GM19240 (cell line): ENCODE data around the gene PLCB2.

Experiments
- DNase-seq: peaks from one replicate; pipeline ENCODE4 v3.0.0; 2011; ENCODE audit warnings: low spot score; ENCODE audit not compliant: insufficient read length

PLCB2 gene, protein sequence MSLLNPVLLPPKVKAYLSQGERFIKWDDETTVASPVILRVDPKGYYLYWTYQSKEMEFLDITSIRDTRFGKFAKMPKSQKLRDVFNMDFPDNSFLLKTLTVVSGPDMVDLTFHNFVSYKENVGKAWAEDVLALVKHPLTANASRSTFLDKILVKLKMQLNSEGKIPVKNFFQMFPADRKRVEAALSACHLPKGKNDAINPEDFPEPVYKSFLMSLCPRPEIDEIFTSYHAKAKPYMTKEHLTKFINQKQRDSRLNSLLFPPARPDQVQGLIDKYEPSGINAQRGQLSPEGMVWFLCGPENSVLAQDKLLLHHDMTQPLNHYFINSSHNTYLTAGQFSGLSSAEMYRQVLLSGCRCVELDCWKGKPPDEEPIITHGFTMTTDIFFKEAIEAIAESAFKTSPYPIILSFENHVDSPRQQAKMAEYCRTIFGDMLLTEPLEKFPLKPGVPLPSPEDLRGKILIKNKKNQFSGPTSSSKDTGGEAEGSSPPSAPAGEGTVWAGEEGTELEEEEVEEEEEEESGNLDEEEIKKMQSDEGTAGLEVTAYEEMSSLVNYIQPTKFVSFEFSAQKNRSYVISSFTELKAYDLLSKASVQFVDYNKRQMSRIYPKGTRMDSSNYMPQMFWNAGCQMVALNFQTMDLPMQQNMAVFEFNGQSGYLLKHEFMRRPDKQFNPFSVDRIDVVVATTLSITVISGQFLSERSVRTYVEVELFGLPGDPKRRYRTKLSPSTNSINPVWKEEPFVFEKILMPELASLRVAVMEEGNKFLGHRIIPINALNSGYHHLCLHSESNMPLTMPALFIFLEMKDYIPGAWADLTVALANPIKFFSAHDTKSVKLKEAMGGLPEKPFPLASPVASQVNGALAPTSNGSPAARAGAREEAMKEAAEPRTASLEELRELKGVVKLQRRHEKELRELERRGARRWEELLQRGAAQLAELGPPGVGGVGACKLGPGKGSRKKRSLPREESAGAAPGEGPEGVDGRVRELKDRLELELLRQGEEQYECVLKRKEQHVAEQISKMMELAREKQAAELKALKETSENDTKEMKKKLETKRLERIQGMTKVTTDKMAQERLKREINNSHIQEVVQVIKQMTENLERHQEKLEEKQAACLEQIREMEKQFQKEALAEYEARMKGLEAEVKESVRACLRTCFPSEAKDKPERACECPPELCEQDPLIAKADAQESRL

GRCh38 chr15:40307421-40308211, at the start of gene PLCB2:
TSS of gene PLCB2 (minus strand) at chr15:40307935. CDS start at chr15:40307672, 263 bp downstream.
- no peak for DNase-seq

GRCh38 chr15:40357246-40357645, 49.5 kb upstream of the PLCB2 start:
- no peak for DNase-seq

GRCh38 chr15:40355976-40356585, 48.3 kb upstream of the PLCB2 start:
- no peak for DNase-seq

DNA sequence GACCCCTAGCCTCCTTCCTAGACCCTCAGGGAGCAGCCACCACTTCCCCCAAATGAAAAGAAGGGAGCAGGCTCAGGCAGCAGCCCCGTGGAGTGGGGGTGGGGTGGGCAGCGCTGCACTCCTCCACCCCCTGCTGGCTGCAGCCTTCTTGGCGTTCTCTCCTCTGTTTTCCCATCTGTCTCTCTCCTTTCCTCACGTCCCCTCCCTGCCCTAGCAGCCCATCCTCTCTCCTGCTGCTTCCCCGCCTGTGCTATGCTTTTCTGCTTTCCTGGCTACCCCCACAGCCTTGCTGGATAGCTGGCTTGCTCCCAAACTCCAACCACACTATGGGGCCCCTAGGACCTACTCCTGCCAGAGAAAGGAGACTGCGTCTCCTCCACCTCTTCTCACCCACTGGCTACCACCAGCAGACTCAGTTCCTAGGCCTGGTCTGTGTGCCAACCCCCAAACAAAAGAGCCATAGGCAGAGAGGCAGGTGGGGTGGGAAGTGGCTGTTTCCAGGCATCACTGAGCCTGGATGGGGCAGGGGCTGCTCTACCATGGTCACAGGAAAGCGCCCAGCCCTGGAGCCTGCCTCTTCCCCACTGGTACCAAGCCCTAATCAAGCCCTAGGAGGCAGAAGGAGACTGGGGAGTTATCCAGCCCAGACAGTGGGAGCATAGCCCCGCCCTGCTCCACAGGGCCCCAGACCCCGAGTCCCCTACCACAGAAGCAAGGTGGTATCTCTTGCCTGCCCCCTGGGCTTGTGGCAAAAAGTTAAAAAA, 46.9 kb upstream of the PLCB2 start:
- DNase-seq, result no peak

- DNase-seq, result no peak
These were observed 46.0 kb upstream of the PLCB2 start for GRCh38 chr15:40353697-40354096.

- no peak for DNase-seq
These were observed 44.7 kb upstream of the PLCB2 start for GRCh38 chr15:40352281-40352901.

GRCh38 chr15:40349163-40349562, 41.4 kb upstream of the PLCB2 start:
- DNase-seq, result no peak

- DNase-seq, result no peak
These were observed 40.7 kb upstream of the PLCB2 start for GRCh38 chr15:40348474-40348870.

DNA sequence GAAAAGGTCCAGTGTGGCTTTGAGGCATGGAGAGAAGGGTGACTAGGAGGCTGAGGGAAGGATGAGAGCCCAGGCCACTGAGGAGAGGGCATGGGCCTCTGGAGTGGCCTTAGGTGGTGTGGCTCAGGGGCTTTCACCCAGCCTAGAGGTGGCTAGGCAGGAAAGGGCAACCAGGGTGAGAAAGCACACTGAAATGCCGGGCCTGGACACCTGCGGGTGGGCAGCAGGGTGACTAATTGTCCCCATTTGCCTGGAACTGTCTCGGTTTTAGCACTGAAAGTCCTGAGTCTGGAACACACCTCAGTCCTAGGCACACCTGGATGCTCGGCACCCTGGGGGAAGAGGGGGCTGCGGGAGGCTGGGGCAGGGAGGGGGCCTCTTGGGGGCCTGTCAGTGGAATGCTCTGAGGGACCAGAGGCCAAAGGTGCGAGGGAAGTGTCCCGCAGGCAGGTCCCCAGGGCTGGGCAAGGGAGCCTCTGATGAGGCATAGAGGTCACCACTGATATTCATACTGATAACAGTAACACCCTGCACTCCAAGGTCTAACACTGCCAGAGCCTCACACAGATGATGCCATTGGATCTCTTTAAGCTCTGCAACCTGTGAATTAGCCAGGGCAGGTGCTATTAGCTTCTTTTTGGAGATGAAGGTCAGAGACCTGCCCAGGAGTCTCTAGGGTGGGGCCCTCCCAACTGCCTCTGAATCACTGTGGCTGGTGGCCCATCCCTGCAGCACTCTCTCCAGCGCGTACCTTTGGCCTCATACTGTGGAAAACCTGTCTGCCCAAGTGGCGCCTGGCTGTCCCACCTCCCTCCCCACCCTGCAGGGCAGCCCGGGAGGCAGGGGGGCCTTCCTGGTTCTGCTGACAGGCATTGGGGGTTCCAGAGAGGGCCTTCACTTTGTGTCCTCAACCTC, 40.1 kb upstream of the PLCB2 start:
- DNase-seq, result no peak

GRCh38 chr15:40346579-40347558, 39.1 kb upstream of the PLCB2 start:
- no peak for DNase-seq

DNA sequence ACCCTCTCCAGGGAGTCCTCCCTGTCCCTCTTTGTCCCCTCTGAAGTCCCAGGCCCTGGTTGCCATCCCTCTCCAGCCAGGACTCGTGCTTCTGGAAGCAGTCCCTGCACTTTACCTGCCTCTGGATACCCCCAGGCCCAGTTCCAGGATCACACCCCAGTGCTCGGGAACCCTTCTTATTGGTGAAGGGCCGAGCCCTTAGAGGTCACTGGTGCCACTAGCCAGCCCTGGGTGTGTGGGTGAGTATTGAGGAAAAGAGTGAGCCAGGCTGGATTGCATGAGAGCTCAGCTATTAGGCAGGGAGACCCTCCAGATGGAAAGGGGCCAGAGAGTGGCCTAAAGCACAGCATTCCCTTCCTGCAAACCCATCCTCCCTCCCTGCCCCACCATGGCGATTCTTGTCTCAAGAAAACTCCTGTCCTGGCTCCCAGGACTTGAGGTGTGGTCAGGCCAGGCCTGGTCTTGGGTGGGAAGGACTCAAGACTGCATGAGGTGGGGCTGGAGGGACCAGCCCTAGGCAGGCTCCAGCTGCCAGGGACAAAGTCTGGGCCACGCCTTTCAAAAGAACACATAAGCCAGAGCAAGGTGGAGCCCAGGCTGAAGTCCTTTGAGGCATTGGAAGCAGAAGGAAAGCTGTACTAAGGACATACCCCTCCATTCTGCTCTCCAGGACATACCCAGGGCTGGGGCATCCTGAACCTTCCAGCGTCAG, 38.3 kb upstream of the PLCB2 start:
- no peak for DNase-seq

DNA sequence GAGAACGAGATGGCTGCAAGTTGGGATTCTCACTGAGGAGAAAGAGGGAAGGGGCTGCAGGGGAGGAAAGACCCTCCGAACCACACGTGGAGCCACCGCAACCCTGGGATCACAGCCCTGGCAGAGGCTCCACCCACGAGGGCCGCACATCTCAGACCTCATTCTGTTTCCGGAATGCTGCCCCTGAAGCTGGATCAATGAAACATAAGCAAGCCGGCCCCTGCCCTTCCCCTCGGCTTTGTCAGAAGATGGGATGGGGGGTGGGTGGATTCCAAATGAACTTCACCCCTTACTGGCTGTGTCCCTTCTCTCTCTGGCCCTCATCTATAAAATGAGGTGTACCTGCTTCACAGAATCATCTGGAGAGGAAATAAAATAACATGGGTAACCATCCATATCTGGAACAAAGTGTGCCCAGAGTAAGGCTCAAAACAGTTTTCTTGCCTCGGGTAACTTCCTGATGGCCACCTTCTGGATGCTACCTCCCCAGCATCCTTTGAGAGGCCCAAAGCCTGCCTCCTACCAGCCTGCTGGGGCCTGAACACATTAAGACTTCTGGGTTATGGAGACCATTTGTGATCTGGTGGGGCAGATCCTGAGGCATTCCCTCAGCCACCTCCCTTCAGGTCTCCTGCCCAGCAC, 37.6 kb upstream of the PLCB2 start:
- DNase-seq, result no peak

DNA sequence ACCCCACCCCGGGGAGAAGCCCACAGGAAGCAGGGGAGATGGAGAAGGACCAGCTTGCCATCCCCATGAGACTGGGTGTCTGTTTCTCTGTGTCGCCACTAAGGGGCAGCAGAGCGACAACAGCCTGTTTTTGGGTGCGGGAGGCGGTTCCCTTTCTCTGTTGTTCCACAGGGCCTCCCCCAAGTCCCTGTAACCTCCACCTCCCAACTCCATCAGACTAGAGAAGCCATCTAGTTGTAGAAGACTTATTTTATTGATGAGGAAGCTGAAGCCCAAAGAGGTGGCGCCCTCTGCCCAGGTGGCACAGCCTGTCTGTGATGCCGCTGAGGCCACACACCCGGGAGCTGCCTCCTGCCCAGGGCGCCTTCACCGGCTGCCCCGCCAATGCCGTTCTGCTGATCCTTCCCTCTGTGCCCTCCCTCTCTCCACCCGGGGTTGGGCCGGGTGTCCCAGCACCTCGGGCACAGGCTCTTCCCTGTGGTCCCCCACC, 36.9 kb upstream of the PLCB2 start:
- peak; percentile 70 for DNase-seq

- no peak for DNase-seq
These were observed 36.5 kb upstream of the PLCB2 start for GRCh38 chr15:40344217-40344616.

GRCh38 chr15:40343512-40343911, 35.8 kb upstream of the PLCB2 start:
- no peak for DNase-seq
